Myocyte (in vitro differentiated cells): ENCODE data around the gene MYO1D. TPM values are rescaled to one million over a fixed set of nuclear protein-coding genes. Genes with fewer than 3 reads are reported as not detected.

Source experiments
- total RNA-seq: library from RNA; depleted of rRNA; stranded (reverse); fragments of >200 nt; gene quantifications from 2 replicates; pipeline ENCODE4 v1.2.3, GENCODE V29; 2014

Gene MYO1D
- total RNA-seq, 1 donor from 2014 or later = 34.8 TPM

Other genes with a start within 250 kb of the MYO1D start
- gene TMEM98, start 51.0 kb upstream of the MYO1D start, total RNA-seq = 78.7 and 90.4 TPM in 2 replicates
- 0.36 and 1.6 TPM in 2 replicates for gene SPACA3, start 114.7 kb upstream of the MYO1D start, total RNA-seq